Activated CD8-positive, alpha-beta memory T cell treated with anti-CD3 and anti-CD28 coated beads for 24 hours (primary cell): ENCODE results near the gene HUS1B.
A peak's percentile ranks its signal among the peaks of the same experiment; 100 is the strongest.
"Not testable (repeated sequence)": the region's sequence is repeated elsewhere in the genome, so short reads cannot be mapped to it uniquely, and the experiment has no call there.

Source experiments
- DNase-seq: peaks from one replicate; pipeline ENCODE4 v3.0.0-alpha.2; 2020

Gene HUS1B

GRCh38 chr6:656460-657252, at the start of gene HUS1B:
Gene HUS1B (minus strand): TSS chr6:657100. CDS start chr6:656944, 156 bp downstream.
- no peak for DNase-seq

GRCh38 chr6:706146-706545, 49.2 kb upstream of the HUS1B start:
- no peak for DNase-seq

GRCh38 chr6:705047-705446, 48.1 kb upstream of the HUS1B start:
- DNase-seq, result no peak

GRCh38 chr6:704046-704445, 47.1 kb upstream of the HUS1B start:
- DNase-seq, result no peak

GRCh38 chr6:703552-703951, 46.7 kb upstream of the HUS1B start:
- DNase-seq, result no peak

GRCh38 chr6:701700-702479, 45.0 kb upstream of the HUS1B start:
- no peak for DNase-seq

- no peak for DNase-seq
Observed at GRCh38 chr6:701215-701614, 44.3 kb upstream of the HUS1B start.

- no peak for DNase-seq
Observed at GRCh38 chr6:700490-700889, 43.6 kb upstream of the HUS1B start.

GRCh38 chr6:699319-699718, 42.4 kb upstream of the HUS1B start:
- DNase-seq, result no peak

- not testable (repeated sequence) for DNase-seq
Observed at GRCh38 chr6:694431-695126, 37.7 kb upstream of the HUS1B start.

- no peak for DNase-seq
Observed at GRCh38 chr6:693723-694009, 36.8 kb upstream of the HUS1B start.

GRCh38 chr6:692858-693722, 36.2 kb upstream of the HUS1B start, which contains the start of gene EXOC2:
Gene EXOC2 (minus strand): TSS chr6:693139. CDS start chr6:637818, 55,321 bp downstream.
- DNase-seq, result peak; percentile 93

GRCh38 chr6:692356-692851, 35.5 kb upstream of the HUS1B start:
- DNase-seq, result peak; percentile 88

- no peak for DNase-seq
Observed at GRCh38 chr6:689223-689622, 32.3 kb upstream of the HUS1B start.

- no peak for DNase-seq
Observed at GRCh38 chr6:686497-686896, 29.6 kb upstream of the HUS1B start.

GRCh38 chr6:684831-685636, 28.1 kb upstream of the HUS1B start:
- peak; percentile 67 for DNase-seq

- no peak for DNase-seq
Observed at GRCh38 chr6:683742-684440, 27.0 kb upstream of the HUS1B start.

- DNase-seq, result no peak
Observed at GRCh38 chr6:680666-681340, 23.9 kb upstream of the HUS1B start.

GRCh38 chr6:680251-680650, 23.4 kb upstream of the HUS1B start:
- no peak for DNase-seq

- DNase-seq, result no peak
Observed at GRCh38 chr6:679282-679681, 22.4 kb upstream of the HUS1B start.
